Hepatic stellate cell (primary cell): ENCODE measurements around the gene NAIF1.
"Not testable (repeated sequence)": the region's sequence is repeated elsewhere in the genome, so short reads cannot be mapped to it uniquely, and the experiment has no call there.

ENCODE experiments used
- DNase-seq: peaks from one replicate; pipeline ENCODE4 v3.0.0; 2011; ENCODE audit warnings: low spot score

Gene NAIF1, protein sequence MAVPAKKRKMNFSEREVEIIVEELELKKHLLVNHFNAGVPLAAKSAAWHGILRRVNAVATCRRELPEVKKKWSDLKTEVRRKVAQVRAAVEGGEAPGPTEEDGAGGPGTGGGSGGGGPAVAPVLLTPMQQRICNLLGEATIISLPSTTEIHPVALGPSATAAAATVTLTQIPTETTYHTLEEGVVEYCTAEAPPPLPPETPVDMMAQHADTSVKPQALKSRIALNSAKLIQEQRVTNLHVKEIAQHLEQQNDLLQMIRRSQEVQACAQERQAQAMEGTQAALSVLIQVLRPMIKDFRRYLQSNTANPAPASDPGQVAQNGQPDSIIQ

DNA sequence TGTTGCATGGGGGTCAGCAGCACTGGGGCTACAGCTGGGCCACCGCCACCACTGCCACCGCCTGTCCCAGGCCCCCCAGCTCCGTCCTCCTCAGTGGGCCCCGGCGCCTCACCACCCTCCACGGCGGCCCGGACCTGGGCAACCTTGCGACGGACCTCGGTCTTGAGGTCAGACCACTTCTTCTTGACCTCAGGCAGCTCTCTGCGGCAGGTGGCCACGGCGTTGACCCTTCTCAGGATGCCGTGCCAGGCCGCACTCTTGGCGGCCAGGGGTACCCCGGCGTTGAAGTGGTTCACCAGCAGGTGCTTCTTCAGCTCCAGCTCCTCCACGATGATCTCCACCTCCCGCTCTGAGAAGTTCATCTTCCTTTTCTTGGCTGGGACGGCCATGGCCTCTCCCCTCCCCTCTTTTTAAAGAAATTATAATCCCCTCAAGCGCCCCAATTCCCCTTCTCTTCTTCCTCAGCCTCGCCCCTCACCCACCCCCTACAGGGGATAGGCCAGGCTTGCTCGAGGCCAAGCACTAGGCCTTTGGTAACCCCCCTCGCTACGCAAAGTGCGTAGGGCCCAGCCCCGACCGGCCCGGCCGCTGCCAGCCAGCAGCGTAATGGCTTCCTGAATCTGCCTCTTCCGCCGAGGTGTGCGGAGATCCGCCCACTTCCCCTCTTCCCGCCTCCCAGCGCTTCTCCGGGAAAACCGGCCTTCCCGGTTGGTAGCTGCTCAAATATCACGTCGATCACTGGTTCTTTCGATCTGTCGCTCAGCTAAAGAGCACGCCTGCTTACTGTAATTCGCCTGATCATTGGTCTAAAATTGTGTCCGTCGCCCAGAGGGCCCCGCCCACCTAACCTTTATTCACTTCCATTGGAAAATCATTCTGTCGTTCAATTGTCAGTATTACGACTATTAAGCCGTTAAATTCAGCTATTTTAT is at the start of gene NAIF1:
TSS of gene NAIF1 (minus strand) at position 608 of the 932 bp plus-strand sequence. CDS start at position 389, 219 bp downstream.
- peak; percentile 99 for DNase-seq

DNA sequence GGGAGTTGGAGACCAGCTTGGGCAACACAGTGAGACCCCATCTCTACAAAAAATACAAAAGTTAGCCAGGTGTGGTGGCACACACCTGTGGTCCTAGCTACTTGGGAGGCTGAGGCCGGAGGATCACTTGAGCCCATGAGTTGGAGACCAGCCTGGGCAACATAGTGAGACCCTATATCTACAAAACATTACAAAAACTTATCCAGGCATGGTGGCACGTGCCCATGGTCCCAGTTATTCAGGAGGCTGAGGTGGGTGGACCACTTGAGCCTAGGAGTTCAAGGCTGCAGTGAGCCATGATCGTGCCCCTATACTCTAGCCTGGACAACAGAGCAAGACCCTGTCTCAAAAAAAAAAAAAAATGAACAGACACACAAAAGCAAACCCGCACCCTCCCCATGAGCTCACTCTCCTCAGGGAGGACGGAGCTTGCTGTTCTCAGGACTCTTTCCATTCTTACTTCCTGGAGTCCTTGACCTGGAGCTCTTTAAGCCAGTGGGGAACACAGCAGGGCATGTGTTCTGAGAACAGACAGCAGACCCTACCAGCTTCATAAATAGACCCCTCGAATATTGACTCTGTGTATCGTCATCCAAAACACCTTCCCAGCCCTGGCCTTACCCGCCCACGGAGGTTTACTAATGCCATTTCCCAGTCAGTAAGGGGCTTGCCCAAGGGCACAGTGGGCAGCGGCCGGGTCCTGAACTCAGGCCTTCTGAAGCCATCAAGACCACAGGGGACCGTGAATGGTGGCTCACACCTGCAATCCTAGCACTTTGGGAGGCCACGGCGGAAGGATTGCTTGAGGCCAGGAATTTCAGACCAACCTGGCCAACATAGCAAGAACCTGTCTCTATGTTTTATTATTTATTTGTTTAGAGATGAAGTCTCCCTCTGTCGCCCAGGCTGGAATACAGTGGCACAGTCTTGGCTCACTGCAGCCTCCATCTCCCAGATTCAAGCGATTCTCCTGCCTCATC is 49.3 kb upstream of the NAIF1 start:
- no peak for DNase-seq

DNA sequence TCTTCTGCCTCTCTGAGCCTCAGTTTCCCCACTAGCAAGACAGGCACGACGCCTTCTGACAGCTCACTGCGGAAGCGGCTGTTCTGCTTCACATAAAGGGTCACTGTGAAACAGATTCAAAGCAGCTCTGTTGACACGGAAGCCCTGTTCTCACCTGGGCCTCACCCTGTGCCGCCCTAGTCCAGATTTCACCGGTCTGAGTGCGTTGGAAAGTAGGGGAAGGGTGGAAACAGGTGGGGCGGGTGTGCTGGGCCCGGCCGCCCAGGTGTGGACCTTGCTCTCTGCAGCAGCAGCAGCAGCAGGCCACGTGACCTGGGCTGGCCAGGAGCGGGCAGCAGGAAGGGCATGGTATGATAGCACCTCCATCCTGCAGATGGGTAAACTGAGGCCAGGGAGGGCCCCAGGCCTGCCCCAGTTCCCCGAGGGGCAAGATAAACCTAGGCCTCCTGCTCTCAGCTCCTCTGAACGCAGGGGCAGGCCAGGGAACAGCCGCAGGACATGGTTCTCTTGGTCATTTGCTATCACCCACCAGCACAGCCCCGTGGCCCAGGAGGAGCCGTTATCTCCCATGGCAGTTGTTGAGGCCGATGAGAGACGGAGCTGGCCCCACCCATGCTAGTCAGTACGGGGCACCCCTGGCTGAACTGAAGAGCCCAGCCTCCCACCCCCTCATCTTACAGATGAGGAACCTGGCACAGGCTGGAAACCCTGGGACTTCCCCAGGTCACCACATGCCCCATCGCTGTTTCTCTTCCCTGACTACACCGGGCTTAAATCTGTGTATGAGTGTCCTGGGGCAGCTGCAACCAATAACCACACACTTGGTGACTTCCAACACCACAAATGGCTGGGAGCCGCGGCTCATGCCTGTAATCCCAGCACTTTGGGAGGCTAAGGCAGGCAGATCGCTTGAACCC is 48.3 kb upstream of the NAIF1 start:
- no peak for DNase-seq

DNA sequence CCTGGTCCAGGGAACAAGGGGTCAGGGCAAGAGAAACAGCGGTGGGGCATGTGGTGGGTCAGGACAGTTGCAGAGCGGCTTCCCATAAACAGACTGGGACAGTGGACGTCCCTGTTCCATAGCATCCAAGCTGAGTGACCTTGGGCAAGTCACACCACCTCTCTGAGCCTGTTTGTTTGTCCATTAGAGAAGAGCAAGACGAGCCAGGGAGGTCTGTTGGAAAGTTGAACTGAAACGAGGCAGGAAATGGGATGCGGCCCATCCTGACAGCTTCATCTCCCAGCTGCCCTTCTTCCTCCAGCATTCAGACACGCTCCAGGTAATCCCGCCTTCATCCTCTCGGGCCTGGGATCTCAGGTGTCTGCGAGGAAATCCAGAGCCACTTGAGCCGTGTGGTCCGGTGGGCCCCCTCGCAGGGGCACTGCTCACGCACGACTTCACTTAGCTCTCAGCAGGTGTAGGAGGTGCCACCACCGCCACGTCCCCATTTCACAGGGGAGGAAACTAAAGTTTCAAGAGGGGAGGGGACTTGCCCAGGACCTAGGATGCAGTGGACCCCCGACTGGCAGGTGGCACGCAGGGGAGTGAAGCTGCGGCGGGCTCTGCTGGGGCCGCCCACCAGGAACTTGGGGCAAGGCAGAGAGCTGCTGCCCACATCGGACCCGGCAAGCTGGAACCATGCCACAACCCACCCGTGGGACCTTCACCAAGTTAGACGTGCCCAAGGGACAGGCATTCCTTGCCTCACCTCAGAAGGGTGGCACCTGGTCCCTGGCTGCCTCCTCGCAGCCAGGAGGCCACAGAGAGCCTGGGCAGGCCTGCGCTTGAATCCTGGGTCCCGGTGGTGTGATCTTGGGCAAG is 47.4 kb upstream of the NAIF1 start:
- DNase-seq, result no peak

DNA sequence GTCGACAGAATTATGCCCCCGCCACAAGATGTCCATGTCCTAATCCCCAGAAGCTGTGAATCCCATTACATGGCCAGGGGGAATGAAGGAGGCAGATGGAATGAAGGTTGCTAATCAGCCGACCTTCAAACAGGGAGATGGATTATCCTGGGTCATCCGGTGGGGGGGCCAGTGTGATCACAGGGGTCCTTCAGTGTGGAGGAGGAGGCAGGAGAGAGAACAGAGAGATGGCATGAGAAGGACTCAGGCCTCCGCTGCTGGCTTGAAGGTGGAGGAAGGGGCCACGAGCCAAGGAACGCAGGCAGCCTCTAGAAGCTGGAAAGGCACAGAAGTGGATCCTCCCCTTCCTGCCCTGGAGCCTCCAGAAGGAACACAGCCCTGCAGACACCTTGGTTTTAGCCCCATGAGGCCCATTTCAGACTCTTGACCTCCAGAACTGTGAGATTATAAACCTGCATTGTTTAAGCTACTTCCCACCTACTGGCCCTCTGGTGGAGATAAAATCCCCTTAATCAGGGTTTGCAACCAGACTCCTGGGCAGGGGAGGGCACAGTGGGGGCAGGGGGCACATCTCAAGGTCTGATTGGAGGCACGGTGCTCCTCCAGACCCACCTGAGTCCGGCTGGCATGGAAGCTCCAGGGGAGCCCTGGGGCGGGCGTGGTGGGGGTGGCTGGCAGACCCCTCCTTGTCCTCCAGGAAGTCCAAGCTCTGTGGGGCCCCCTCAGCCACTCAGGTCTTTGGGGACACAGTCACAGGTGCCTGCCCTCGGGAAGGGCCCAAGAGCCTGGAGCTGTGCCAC is 46.6 kb upstream of the NAIF1 start:
- DNase-seq, result no peak

DNA sequence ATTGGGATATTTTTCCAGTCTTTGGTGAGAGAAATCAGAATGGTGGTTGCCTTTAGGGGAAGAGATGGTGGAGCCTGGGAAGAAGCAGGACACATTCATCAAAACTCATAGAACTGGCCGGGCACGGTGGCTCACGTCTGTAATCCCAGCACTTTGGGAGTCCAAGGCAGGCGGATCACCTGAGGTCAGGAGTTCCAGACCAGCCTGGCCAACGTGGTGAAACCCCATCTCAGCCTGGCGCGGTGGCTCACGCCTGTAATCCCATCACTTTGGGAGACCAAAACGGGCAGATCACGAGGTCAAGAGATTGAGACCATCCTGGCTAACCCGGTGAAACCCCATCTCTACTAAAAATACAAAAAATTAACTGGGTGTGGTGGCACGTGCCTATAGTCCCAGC is 44.6 kb upstream of the NAIF1 start:
- not testable (repeated sequence) for DNase-seq

DNA sequence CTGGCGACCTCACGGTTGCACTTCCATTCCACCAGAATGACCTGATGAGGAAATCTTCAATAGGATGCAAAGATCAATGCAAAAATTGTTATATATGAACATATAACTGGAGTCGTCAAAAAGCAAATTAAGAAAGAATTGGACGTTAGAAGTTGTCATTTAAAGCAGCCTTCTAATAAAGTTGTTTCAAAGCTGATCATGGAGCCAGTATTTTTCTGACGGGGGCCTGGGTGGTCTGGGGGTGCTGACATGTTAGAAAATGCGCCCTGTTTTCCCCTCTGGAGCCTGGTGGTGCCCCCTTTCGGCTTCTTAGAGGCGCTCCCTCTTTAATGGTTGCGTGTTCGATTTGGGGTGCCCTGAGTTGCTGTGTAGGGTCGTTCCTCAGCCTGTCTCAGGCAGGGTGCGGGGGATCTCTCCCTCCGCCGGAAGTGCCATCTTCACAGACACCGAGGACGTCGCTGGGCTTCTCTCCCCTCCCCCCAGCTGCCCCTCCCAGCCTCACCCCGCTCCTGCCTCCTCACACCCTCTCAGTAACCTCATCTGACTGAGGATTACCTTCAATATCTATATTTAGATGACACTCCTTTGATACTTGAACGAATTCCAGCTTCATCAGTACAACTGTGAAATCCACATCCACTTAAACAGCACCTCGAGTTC is 42.1 kb upstream of the NAIF1 start:
- no peak for DNase-seq

DNA sequence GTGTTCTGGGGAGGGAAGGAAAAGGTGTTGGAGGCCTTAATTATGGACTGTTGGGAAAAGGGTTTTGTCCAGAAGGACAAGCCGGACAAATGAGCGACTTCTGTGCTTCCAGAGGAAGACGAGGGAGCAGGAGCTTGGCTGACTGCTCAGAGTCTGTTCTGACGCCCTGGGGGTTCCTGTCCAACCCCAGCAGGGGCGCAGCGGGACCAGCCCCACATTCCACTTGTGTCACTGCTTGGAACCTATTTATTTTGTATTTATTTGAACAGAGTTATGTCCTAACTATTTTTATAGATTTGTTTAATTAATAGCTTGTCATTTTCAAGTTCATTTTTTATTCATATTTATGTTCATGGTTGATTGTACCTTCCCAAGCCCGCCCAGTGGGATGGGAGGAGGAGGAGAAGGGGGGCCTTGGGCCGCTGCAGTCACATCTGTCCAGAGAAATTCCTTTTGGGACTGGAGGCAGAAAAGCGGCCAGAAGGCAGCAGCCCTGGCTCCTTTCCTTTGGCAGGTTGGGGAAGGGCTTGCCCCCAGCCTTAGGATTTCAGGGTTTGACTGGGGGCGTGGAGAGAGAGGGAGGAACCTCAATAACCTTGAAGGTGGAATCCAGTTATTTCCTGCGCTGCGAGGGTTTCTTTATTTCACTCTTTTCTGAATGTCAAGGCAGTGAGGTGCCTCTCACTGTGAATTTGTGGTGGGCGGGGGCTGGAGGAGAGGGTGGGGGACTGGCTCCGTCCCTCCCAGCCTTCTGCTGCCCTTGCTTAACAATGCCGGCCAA is 41.3 kb upstream of the NAIF1 start:
- DNase-seq, result no peak

DNA sequence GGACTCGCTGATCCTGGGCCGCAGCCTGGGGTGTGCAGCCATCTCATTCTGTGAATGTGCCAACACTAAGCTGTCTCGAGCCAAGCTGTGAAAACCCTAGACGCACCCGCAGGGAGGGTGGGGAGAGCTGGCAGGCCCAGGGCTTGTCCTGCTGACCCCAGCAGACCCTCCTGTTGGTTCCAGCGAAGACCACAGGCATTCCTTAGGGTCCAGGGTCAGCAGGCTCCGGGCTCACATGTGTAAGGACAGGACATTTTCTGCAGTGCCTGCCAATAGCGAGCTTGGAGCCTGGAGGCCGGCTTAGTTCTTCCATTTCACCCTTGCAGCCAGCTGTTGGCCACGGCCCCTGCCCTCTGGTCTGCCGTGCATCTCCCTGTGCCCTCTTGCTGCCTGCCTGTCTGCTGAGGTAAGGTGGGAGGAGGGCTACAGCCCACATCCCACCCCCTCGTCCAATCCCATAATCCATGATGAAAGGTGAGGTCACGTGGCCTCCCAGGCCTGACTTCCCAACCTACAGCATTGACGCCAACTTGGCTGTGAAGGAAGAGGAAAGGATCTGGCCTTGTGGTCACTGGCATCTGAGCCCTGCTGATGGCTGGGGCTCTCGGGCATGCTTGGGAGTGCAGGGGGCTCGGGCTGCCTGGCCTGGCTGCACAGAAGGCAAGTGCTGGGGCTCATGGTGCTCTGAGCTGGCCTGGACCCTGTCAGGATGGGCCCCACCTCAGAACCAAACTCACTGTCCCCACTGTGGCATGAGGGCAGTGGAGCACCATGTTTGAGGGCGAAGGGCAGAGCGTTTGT is 40.5 kb upstream of the NAIF1 start:
- DNase-seq, result no peak

DNA sequence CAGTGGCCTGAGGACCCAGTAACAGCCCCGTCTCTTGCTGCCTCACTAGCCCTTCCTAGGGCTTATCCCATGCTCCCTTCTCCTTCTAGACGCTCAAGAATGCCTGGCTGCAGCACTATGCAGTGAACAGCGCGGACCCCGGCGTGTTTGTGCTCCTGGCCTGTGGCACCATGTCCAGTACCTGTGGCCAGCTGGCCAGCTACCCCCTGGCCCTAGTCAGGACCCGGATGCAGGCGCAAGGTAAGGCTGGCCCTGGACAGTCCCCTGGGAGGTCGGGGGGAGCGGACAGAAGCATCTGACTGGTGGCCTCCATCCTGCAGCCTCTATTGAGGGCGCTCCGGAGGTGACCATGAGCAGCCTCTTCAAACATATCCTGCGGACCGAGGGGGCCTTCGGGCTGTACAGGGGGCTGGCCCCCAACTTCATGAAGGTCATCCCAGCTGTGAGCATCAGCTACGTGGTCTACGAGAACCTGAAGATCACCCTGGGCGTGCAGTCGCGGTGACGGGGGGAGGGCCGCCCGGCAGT is 39.9 kb upstream of the NAIF1 start:
- no peak for DNase-seq

DNA sequence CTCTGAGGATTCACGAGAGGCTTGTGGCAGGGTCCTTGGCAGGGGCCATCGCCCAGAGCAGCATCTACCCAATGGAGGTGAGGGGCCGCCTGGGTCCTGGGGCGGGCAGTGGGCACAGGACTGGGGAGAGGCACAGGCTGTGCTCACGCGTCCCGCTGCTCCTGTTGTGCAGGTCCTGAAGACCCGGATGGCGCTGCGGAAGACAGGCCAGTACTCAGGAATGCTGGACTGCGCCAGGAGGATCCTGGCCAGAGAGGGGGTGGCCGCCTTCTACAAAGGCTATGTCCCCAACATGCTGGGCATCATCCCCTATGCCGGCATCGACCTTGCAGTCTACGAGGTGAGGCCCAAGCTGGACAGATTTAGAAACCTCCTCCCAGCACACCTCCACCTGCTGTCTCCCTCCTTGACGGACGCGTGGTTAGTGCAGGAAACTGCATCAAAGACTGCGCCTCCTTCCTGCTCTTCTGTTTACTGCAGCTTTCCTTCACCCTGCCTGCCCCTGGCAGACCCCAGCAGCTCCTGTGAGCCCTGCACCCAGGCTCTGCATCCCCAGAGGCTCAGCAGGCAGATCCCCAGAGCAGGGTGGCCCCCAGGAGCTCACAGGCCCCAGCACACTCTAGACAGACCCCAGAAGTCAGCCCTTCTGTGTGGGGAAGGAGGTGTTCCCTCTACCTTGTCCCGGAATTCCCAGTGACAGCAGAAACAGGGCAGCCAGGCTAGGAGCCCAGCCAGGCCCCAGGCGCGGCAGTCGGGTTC is 39.2 kb upstream of the NAIF1 start:
- no peak for DNase-seq

DNA sequence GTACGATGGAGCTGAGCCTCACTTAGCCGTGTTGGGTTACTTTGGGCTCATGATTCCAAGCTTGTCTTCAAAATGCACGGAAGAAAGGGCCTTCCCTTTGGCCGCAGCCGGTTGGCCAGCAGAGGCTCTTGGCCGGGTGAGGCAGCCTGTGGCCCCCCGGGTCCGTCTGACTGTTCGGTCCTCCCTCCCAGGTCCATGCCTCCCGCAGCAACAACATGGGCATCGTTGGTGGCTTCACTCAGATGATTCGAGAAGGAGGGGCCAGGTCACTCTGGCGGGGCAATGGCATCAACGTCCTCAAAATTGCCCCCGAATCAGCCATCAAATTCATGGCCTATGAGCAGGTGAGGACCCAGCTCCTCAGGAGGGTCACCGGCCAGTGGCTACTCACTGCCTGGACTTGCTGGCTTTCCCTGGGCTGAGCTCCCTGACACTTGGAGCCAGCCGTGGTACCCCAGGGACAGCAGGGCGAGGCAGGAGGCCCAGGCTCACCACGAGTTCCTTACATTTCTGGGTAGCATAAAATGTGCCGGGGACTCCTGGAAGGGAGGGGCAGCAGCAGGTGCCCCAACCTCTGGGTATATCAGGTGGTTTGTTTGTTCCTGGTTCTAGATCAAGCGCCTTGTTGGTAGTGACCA is 38.5 kb upstream of the NAIF1 start:
- no peak for DNase-seq

DNA sequence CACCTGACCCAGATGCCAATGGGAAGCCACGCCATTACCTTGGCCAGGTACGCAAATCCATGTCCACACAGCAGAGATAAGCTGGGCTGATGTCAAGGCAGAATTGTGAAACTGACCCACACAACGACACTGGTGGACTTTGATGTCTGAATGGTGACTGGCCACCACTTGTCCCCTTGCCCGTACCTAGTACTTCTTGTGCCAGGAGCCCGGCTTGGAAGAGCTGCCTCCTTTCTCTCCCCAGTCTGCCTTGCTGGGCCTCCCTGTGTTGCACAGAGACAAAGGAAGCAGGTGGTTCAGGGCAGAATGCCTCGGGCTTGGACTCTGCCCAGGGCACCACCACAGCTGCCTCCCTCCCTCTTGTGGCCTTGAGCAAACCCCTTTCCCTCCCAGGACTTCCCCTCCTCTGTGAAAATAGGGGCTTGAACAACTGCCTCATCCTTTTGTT is 37.1 kb upstream of the NAIF1 start:
- DNase-seq, result no peak

DNA sequence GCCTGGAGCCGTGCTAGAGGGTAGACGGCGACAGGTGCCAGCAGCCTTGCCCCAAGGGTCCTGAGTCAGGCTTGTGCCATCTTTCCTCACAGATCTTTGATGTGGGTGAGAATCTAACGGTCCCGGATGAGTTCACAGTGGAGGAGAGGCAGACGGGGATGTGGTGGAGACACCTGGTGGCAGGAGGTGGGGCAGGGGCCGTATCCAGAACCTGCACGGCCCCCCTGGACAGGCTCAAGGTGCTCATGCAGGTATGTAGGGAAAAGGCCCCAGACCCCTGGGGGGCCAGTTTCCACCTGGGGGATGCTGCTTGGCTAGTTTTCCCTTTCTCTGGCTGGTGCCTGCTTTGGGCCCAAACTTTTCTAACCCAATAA is 36.5 kb upstream of the NAIF1 start:
- no peak for DNase-seq

DNA sequence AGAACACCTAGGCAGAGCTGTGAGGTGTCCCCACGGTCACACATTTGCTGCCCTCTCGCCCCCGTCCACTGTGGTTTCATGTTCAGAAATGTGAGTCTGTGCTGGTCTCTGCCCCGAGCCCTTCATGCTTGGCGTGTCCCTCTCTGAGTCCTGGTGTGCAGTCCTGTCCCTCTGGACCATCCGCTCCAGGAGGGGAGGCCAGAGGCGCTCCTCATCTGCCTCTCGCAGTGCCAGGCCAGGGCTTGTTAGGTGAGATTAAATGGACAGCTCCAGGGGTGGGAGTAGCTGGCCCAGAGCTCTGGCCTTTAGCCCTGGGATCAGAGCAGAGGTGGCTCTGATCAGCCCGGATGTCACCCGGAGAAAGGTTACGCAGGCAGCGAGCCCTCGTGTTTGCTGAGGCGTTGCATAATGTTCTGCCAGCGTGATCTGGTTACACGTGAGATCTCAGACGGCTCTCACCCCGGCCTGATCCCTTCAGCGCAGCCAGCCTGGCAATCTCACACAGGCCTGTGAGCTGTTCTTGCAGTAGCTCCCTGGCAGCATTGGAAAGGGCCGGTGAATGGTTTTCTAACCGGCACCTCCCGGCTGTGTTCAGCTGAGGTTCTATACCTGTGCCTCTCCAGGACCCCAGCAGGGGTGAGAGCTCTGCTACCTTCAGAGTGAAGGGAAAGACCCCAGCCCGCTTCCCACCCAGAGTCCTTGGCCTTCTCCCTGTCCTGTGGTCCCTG is 35.9 kb upstream of the NAIF1 start:
- no peak for DNase-seq
